ENCODE results near the gene HYLS1.
"Not testable (repeated sequence)": the region's sequence is repeated elsewhere in the genome, so short reads cannot be mapped to it uniquely, and the experiment has no call there.

The HYLS1 gene

GRCh38 chr11:125903711-125904659 is 16.5 kb downstream of the HYLS1 start, which contains the start of gene DDX25:
DDX25 (plus strand) TSS chr11:125904508; CDS start chr11:125904518, 10 bp downstream.
- DNase-seq: no peak

GRCh38 chr11:125904678-125905077 is 17.2 kb downstream of the HYLS1 start:
- no peak for DNase-seq

- DNase-seq: no peak
Observed at GRCh38 chr11:125910226-125910849, 22.9 kb downstream of the HYLS1 start.

GRCh38 chr11:125914601-125915000 is 27.1 kb downstream of the HYLS1 start:
- DNase-seq: not testable (repeated sequence)

GRCh38 chr11:125916683-125917347 is 29.3 kb downstream of the HYLS1 start:
- DNase-seq: no peak

GRCh38 chr11:125918140-125918840 is 30.8 kb downstream of the HYLS1 start:
- no peak for DNase-seq

GRCh38 chr11:125921042-125921441 is 33.6 kb downstream of the HYLS1 start:
- DNase-seq: no peak

- no peak for DNase-seq
Observed at GRCh38 chr11:125922156-125922555, 34.7 kb downstream of the HYLS1 start.

- DNase-seq: peak; percentile 92
Observed at GRCh38 chr11:125923012-125923579, 35.6 kb downstream of the HYLS1 start.

GRCh38 chr11:125923633-125924032 is 36.2 kb downstream of the HYLS1 start:
- no peak for DNase-seq

GRCh38 chr11:125924384-125925007 is 37.0 kb downstream of the HYLS1 start:
- DNase-seq: no peak

- no peak for DNase-seq
Observed at GRCh38 chr11:125925247-125925740, 37.8 kb downstream of the HYLS1 start.

GRCh38 chr11:125925804-125926203 is 38.3 kb downstream of the HYLS1 start:
- no peak for DNase-seq

- no peak for DNase-seq
Observed at GRCh38 chr11:125926682-125927081, 39.2 kb downstream of the HYLS1 start.

GRCh38 chr11:125929445-125930075 is 42.1 kb downstream of the HYLS1 start:
- no peak for DNase-seq

GRCh38 chr11:125930076-125930450 is 42.6 kb downstream of the HYLS1 start:
- no peak for DNase-seq

- DNase-seq: no peak
Observed at GRCh38 chr11:125931116-125931515, 43.6 kb downstream of the HYLS1 start.

GRCh38 chr11:125931668-125932067 is 44.2 kb downstream of the HYLS1 start:
- no peak for DNase-seq

GRCh38 chr11:125932301-125932700 is 44.8 kb downstream of the HYLS1 start:
- DNase-seq: no peak

GRCh38 chr11:125933030-125933813 is 45.8 kb downstream of the HYLS1 start:
- DNase-seq: peak; percentile 57

Data from OCI-M1 (cell line).